ENCODE results near the gene PRKAG3.

PRKAG3 gene

DNA sequence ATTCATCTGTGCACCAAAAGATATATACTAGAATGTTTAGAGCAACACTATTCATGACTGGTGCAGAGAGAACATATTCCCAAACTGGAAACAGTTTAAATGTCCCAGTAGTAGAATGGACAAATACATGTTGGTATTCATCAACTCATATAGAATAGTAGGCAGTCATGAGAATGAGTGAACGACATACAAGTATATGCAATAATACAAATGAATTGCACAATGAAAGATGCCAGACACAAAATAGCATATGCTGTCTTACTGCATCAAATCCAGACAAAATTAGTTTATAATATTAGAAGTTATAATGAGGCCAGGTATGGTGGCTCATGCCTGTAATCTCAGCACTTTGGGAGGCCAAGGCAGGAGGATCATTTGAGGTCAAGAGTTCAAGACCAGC is 8.3 kb upstream of the PRKAG3 start:
- no peak for DNase-seq (ENCODE audit: low read depth)

DNA sequence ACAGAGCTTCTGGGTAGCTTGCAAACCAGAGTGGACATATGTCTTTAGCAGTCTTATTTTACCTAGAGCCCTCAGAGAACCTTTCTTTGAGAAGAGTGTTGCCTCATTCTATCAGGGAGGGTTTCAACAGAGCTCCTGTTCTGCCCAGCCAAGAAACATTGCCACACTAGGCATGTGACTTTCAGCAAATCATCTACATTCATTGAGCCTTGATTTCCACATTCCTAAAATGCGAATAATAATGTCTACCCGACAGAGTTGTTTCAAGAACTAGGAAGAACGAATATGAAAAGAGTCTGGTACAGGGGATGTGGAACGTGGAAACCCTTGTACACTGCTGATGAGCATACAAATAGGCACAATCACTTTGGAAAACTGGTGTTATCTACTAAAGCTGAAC is 7.8 kb upstream of the PRKAG3 start:
- DNase-seq (ENCODE audit: low read depth) = no peak

DNA sequence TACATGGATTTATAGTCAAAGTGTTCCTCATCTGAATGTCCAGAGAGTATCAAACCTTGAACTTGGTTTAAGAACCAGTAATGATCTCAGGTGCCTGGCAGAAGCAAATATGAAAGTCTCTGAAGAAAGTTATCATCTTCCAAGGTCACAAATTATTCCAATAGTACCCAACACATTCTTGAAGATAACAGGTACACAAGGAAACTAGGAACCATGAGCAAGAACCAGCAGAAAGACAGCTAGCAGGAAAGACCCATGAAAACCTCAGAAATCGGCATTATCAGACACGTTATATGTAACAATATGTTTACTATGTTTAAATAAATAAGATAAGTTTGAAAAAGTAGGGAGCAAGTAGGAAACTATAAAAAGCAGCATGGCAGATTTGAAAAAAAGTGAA is 5.9 kb upstream of the PRKAG3 start:
- no peak for DNase-seq (ENCODE audit: low read depth)

DNA sequence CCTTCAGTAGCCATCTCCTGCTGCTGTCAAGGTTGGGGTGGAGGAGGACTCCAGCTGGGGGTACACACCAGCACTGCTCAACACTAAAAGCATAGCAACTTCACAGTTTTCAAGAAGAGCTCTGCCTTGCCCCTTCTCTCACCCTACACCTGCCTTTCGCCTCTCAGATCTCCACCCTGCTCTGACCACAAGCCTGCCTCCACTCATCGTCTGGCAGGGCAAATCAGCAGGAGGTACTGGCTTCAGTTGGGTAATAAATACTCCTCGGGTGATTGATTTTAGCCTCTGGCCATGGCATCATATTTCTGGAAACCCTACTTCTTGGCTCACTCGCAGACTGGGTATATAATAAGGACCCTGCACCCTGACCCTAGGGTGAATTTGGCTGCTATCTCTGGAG is 3.1 kb upstream of the PRKAG3 start:
- DNase-seq (ENCODE audit: low read depth) = no peak

DNA sequence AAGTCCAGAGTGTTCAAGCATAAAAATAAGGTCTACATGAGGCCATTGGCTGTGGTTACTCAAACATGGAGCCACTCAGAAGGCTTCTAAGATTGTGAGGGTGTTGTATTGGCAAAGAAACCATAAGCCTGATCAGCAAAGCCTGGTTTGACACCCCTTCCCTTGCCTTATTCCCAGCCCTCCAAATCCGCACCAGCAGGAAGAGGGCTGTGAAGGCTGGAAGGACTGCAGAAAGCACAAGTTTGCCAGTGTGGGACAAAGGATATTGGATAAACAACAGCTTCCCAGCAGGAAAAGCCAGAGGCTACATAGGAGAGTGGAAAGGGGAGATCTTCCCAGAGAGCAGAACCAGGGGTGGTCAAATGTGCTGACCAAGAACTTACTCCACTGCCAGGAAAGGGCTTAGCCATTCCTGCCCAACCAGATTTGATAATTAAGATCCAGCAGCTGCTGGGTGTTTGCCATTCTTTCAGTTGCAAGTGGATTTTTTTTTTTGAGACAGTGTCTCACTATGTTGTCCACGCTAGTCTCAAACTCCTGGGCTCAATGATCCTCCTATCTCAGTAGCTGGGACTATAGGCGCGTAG is 1.5 kb upstream of the PRKAG3 start:
- no peak for DNase-seq (ENCODE audit: low read depth)

DNA sequence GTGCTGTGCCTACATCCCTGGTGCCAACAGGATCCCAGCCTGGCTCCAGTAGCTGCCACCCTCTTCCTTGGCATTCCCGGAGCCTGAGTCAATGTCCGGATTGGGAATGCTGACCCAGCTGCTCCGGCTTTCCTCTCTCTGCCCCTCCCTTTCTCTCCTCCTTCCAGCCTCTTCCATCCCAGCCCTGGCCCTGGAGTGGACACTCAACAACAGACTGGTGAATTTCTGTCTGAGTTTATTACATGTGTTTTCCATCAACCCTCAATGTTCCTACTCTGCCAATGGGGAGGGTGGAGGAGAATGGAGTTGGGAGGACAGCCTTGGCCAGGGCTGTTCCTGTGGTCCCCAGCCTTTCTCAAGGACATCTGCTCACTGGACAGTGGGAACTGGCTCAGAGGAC is 917 bp upstream of the PRKAG3 start:
- DNase-seq (ENCODE audit: low read depth) = no peak

DNA sequence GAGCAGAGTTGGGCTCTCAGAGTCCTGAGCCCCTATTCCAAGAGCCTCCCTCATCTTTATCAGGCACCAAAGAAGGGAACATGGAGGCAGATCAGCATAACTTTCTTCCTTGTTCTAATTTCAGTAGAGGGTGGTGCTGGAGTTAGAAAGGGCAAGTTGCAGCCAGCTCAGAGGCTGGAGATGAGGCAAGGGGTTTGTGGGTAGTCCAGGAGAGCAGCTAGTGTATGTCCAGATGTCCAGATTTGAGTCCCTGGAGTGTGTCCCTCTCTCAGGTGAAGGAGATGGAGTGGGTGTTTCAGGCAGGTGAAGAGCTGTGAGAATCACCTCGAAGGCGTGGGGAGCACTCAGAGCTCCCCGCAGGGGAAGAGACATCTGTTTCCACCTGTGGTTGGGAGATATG is 478 bp upstream of the PRKAG3 start:
- no peak for DNase-seq (ENCODE audit: low read depth)

DNA sequence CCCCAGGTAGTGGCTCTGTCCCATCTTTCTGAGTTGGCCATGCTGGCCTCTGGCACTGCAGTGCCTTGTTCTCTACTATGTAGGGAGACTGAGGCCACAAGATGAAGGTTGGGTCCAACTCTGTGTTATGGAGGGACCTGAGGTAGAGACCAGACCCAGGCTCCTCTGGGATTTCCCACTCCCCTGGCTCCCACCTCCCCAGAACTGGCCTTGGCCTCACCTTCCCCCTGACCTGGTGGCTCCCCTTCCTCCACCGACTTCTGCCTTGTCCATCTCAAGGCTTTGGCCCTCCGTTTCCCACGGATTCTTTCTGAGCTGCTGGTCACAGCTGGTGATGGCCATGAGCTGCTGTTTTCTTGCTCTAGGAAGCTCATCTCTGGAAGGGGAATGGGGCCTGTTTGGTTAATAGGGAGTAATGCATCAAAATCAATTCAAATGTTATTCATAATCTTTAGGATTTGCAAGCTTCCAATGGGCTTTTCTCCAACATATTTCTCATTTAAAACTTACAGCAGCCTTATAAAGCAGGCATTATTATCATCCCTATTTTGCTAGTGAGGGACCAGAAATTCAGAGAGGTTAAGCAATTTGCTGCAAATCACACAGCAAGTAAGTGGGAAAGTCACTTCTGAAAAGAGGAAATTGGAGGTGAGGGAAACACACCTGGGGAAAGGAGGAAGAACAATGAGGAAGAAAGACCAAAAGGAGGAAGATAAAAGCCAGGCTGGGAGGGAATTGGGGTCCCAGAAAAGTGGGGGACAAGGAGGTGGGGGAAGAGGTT is 887 bp downstream of the PRKAG3 start:
- no peak for DNase-seq (ENCODE audit: low read depth)

DNA sequence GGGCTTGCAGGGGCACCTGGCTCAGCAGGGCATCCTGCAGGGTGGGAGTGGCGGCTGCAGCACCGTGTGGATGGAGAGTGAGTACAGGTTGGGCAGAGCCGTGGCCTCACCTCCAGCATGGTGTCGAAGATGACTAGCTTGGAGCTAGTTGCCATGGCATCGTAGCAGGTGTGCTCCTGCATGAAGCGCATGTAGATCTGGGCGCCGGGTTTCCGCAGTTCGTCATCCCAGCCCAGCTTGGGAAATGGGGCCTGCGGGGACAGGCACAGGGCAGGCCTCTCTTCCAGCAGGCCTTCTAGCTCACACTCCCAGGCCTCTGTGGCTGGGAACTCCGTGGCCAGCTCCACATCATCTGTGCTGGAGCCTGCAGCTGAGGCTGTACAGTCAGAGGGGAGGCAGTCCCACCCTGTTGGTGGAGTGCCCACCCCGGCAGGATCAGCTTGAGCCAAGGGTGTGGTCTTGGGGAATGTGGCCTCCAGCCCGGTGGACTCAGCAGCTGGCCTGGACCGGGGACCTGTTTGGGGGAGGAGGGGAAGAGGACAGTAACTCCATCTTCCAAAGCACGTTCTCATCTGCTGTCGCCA is 1.6 kb downstream of the PRKAG3 start:
- DNase-seq (ENCODE audit: low read depth) = no peak

DNA sequence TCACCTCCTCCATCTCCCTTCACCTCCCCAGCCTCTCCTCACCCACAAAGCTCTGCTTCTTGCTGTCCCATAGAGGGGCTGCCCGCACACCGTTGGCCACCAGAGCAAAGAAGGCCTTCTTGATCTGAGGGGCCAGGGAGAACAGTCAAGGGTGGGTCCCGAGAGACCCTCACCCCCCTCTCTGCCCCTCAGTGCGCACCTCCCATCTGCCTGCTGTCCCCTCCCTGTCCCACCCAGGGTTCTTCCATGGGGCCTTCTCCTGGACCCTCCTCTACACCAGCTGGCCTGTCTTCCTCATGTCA is 3.2 kb downstream of the PRKAG3 start:
- DNase-seq (ENCODE audit: low read depth) = no peak

DNA sequence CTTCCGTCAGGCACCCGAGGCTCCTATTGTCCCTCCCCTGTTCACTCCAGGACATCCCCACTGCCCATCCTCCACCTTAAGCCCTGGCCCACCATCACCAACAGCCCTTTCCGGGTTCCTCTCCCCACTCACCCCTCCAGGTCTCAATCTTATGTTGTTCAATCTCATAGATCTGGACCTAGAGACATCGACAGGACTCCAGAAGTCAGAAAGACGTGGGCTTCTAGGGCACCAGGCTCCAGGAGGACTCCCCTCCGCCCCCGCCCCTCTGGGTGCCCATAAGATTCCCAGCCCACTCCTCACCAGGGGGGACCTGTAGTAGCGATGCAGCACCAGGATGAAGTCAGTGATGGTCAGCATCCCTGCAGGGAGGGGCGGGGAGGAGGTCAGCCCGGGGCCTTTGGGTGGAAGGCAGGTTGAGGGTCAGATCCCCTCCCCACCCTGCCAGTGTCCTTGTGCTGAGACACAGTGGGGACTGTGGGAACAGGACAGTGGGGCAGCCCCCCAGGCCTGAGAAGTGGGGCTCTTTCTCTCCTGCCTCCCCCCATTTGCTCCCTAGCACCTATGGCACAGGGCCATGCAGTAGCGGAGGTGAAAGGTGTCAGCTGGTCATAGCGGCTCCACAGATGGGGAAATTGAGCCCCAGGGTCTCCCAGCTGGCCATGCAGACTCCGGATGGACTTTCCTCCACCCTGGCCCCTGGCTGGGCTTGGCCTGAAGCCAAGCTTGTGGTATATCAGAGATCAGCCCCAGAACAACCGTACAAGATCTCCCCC is 3.7 kb downstream of the PRKAG3 start:
- no peak for DNase-seq (ENCODE audit: low read depth)

DNA sequence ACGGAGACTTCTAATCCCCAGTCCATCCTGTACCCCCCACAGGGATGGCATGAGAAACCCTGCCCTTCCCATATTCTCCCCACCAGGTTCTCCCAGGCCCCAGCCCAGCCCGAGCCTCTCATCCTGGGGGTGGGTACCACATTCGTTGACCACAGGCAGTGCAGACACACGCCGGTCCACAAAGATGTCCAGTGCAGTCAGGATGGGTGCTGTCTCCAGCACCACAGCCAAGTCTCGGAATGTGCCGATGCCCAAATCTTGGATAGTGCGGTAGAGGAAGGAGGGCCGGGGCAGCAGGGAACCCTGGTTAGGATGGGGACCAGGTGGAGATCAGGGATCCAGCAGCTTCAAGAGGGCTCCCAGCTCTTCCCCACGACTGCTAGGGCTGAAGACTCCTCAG is 4.8 kb downstream of the PRKAG3 start:
- DNase-seq (ENCODE audit: low read depth) = no peak

DNA sequence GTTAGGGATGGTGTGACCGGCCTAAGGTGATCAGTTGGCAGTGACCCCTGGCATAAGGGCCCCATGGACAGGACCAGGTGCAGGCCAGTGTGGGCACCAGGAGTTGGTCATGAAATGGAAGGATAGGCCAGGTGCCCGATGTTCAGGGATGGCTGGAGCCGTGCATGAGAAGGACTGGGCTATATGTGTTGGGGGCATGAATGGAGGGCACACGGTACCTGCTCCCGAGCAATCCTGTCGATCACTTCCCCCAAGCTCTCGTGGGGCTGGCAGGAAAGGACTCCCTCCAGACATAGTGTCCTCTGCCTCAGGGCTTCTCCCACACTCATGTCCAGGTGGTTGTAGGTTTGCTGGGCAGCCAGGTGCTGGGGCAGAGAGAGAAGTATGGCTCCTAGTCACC is 7.6 kb downstream of the PRKAG3 start:
- no peak for DNase-seq (ENCODE audit: low read depth)

DNA sequence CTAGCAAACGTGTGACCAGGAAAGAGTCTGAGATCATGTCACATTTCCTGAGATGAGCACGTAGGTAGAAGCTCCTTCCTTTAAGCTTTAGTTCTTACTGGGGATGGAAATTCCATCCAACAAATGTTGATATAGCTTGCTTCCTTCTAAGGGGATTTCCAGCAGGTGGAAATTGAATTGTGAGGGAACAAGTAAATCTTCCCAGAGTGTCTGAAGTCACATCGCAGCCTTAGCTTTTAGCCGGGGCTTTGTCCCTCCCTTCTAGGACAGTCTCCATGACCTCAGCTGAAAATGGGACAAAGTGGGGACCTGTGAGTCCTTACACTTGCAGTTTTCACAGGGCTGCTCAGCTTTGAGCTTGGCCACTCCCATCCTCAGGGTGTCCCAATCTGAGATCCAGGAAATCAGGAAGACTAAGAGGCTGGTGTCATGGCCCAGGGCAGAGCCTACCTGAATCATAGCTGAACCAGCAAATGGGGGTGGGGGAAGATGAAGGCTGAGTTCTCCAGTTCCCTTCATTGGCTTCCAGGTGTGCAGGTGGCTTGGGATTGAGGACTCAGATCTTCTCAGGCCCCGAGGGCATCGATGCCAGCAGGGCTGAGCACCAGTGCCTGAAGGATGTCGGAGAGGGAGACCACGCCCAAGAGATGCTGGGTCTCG is 8.3 kb downstream of the PRKAG3 start:
- DNase-seq (ENCODE audit: low read depth) = no peak

DNA sequence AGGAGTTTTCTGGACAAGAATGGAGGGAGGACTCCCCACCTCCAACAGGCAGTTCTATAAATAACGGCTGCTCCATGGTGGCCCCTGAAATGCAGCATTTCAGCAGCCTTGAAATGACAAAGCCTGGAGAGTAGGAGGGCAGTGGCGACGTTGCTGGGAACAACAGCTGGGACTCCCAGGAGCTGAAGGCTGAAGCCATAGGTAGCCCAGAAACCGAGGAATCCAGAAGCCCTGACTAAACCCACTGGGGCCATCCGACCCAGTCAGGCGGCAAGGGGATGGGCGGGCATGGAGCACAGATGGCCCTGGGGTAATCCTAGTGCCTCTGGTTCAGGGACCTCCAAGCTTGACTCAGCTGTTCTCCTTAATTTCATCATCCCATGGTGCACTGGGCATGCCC is 9.0 kb downstream of the PRKAG3 start:
- DNase-seq (ENCODE audit: low read depth) = no peak

DNA sequence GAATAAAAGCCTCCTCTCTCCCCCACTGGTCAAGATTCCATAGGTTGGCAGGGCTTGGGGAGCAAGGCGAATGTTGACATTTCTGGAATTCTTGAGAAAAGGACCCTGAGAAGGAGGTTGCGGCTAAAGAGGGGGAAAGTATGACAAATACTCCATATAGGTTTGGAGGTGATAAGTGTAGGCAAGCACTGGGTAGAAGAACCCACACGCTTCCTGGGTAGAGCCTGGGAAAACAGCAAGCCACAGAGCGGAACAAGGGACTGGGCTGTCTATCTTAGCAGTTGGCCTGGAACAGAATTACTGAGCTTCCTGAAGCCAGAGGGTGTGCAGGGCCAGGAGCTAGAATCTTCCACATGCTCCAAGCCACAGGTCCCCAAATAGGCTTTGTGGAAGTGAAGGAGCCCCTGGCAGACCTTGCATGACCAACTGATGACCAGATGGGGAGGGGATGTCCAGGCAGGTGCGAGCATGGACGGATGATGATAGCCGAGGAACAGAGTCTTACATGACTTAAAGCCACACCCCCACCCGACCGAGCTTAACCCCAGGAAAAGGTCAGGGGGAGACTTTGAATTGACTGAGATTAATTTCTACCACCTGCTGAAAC is 9.9 kb downstream of the PRKAG3 start:
- DNase-seq (ENCODE audit: low read depth) = no peak

DNA sequence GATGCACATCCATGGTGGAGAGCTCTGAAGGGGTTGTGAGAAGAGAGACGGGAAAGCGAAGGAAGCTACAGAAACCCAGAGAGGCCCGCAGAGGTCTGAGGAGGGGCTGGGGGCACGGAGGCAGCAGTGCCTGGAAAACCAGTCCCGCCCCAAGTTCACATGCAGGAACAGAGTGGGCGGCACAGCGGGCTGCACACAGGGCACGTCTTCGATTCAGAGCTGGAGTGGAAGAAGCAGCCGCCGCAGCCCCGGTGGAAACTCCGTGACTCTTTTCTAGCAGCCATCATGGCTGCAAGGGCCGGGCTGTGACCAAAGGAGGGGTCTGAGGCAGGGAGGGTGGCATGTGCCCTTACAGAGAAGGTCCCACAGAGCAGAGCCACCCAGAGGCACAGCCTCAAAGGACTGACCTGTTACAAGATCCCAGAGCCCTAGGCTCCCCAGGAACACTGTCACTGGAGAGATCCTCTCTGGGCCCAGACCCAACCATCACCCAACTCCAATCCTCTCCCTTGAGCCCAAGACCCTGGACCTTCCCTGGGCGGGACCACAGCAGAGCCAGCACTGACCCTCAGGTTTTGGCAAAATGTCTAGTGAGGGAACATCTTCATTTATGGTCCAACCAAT is 10.7 kb downstream of the PRKAG3 start:
- DNase-seq (ENCODE audit: low read depth) = no peak

DNA sequence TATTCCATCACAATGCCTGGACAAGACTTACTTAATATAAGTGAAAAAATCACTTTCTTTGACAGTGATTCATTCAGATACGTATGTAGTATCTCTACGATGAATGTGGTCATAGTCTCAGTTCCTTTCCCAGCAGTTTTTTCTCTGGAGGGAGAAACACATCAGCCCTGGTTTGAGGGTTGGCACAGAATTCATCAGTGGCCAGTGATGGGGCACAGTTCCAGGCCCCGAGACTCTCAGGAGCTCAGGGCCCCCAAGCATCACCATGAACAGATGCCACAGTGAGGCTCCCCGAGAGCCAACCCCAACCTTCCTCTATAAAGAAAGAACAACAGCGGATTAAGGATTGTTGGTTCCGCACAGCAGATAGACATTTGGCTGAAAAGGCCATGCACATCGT is 12.5 kb downstream of the PRKAG3 start:
- no peak for DNase-seq (ENCODE audit: low read depth)

DNA sequence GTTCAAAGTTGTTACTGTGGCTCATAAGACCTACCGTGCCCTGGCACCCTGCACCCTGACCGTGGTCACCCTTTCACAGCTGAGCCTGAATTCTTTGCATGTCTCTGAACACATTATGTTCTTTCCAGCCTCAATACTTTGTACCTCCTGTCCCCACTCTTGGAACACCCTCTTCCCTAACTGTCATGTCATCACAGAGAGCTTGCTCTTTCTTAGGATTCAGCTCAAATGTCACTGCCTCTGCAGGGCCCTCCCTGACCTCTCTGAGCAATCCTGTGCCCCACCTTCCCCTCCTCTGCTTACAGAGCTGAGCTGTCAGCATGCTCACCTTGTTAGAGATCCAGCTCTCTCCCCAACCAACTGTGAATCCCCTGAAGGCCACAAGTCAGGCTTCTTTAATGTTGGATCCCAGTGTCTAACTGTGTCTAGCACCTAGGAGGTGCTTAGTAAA is 15.0 kb downstream of the PRKAG3 start:
- no peak for DNase-seq (ENCODE audit: low read depth)

DNA sequence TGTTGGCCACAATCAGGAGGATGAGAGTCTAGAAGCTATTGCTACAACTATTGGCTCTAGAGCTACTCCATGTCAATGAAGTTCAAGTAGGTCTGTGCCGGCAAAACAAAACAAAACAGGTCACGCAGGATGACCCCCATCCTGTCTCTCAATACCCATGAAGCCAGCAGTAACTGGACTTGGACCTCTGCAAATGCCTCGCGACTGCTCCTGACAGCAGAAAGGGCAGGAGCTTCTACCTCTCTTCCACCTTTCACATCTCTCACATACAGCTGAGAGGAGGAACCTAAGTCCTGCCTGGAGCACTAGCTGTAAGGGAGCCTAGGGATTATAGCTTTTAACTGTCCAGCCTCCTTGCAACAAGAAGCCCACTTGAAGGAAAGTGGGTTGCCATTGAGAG is 16.0 kb downstream of the PRKAG3 start:
- no peak for DNase-seq (ENCODE audit: low read depth)

DNA sequence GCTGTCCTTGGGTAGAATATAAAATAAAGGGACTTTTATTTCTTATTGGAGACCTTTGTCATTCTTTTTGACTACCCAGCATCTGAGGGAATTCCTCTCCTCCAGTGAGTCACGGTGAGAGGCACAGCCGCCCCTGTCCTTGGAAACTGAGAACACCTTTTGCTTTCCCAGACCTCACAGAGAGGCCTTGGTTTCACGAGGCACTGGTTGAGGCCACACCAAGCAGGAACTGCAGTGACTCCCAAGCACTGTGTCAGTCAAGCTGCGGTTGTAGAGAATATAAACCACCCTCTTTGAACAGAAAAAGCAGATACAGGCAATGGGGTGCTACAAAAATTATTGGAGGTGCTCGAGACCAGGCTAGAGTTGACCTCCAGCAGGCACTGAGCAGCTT is 16.4 kb downstream of the PRKAG3 start:
- DNase-seq (ENCODE audit: low read depth) = no peak
